ENCODE measurements around the gene TLR5. TPM values are rescaled to one million over a fixed set of nuclear protein-coding genes. Genes with fewer than 3 reads are reported as not detected.

The TLR5 gene
- total and polyA plus RNA-seq, 8 donors, result 9.8 to 27.6 (median 10.6) TPM

GRCh38 chr1:223118418-223118817 is 24.6 kb downstream of the TLR5 start:
- intact Hi-C loops (cut with DNase I), result no loop called here
- TF ChIP-seq CTCF (IDR thresholded peaks at IDR 0.05), result no peak
- H3K36me3 ChIP-seq, result no peaks in the 10 kb centered on the region

GRCh38 chr1:223116950-223117349 is 26.1 kb downstream of the TLR5 start:
- Histone ChIP-seq H3K4me3 (no peak overlapping the region), H3K27me3 (no peaks in the 10 kb centered on the region), H3K36me3 (peaks cover 0 to 6% of the 10 kb centered on the region in 2 donors), H3K27ac (no peak overlapping the region), H3K9me3 (no peaks in the 10 kb centered on the region), H3K4me1 (peaks cover 0 to 6% of the 10 kb centered on the region in 2 donors)
- intact Hi-C loops (cut with DNase I), result no loop called here
- DNase-seq, result peak in 1 of 4 donors; percentile 70
- no peak for TF ChIP-seq CTCF (IDR thresholded peaks at IDR 0.05)
- no peak for ATAC-seq

More at GRCh38 chr1:223118418-223118817, 24.6 kb downstream of the TLR5 start:
- Histone ChIP-seq H3K27ac (no peak overlapping the region), H3K4me3 (no peak overlapping the region), H3K9me3 (no peaks in the 10 kb centered on the region), H3K27me3 (no peaks in the 10 kb centered on the region), H3K4me1 (peaks cover 0 to 8% of the 10 kb centered on the region in 2 donors)
- DNase-seq (no peak), ATAC-seq (no peak)

- peak; percentile 71 for ATAC-seq
- H3K9me3 ChIP-seq, result no peaks in the 10 kb centered on the region
Measured at GRCh38 chr1:223114871-223115270, 28.2 kb downstream of the TLR5 start.

GRCh38 chr1:223110952-223111351 is 32.1 kb downstream of the TLR5 start:
- Histone ChIP-seq H3K27me3 (no peaks in the 10 kb centered on the region), H3K36me3 (peaks cover 0 to 8% of the 10 kb centered on the region in 2 donors), H3K27ac (no peak overlapping the region), H3K4me3 (no peak overlapping the region), H3K4me1 (peaks cover 0 to 6% of the 10 kb centered on the region in 2 donors), H3K9me3 (no peaks in the 10 kb centered on the region)
- TF ChIP-seq CTCF (IDR thresholded peaks at IDR 0.05), result no peak
- no peak for DNase-seq
- intact Hi-C loops (cut with DNase I), result no loop called here
- no peak for ATAC-seq

More at GRCh38 chr1:223114871-223115270, 28.2 kb downstream of the TLR5 start:
- TF ChIP-seq CTCF (IDR thresholded peaks at IDR 0.05), result no peak
- intact Hi-C loops (cut with DNase I), result no loop called here
- H3K4me3 ChIP-seq, result no peak overlapping the region
- peak overlapping the region; percentile 64 to 81 for H3K27ac ChIP-seq
- no peaks in the 10 kb centered on the region for H3K27me3 ChIP-seq
- peaks cover 0 to 6% of the 10 kb centered on the region in 2 donors for H3K4me1 ChIP-seq
- DNase-seq, result no peak
- H3K36me3 ChIP-seq, result peaks cover 0 to 8% of the 10 kb centered on the region in 2 donors

- DNase-seq, result no peak
- Histone ChIP-seq H3K4me3 (no peak overlapping the region), H3K4me1 (peaks cover 0 to 3% of the 10 kb centered on the region in 2 donors), H3K27ac (no peak overlapping the region), H3K36me3 (peaks cover 0 to 8% of the 10 kb centered on the region in 2 donors), H3K27me3 (no peaks in the 10 kb centered on the region), H3K9me3 (no peaks in the 10 kb centered on the region)
- no peak for TF ChIP-seq CTCF (IDR thresholded peaks at IDR 0.05)
- intact Hi-C loops (cut with DNase I), result no loop called here
- ATAC-seq, result peak; percentile 85
Measured at GRCh38 chr1:223109581-223110026, 33.4 kb downstream of the TLR5 start.
